ENCODE measurements around the gene NR6A1.
"Not testable (repeated sequence)": the region's sequence is repeated elsewhere in the genome, so short reads cannot be mapped to it uniquely, and the experiment has no call there.

Gene NR6A1

DNA sequence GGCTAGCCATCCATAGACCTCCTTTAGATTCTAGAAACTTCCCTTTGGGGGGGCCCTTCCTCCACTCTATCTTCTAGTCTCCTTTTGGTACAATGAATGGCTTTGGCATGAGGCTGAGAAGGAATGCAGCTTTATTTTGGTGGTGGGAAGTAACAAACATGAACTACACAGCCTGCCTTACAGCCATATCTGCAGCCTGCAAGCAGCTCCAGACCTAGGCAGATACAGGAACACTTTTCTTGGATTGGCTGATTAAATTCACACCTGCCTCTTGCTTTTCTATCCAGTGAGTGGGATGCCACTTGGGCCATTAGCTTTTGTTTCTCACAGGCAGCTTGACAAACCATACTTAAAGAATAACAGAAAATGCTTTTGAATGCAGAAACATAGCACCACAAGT, 28.2 kb downstream of the NR6A1 start:
- TF ChIP-seq CTCF (IDR thresholded peaks at IDR 0.05; ENCODE audit: control insufficient read depth, insufficient read depth, low read depth, low read length, missing control alignments) = no peak
- no peak overlapping the region for H3K4me3 ChIP-seq (ENCODE audit: control insufficient read depth, low read depth, low read length)
- no peak for DNase-seq (ENCODE audit: low read depth)

- TF ChIP-seq CTCF (IDR thresholded peaks at IDR 0.05; ENCODE audit: control insufficient read depth, insufficient read depth, low read depth, low read length, missing control alignments) = no peak
- H3K4me3 ChIP-seq (ENCODE audit: control insufficient read depth, low read depth, low read length) = no peak overlapping the region
- no peak for DNase-seq (ENCODE audit: low read depth)
Observed at GRCh38 chr9:124741662-124742061, 29.4 kb downstream of the NR6A1 start.

- no peak for DNase-seq (ENCODE audit: low read depth)
- no peak overlapping the region for H3K4me3 ChIP-seq (ENCODE audit: control insufficient read depth, low read depth, low read length)
Observed at GRCh38 chr9:124741149-124741548, 30.0 kb downstream of the NR6A1 start.

GRCh38 chr9:124739360-124739759, 31.8 kb downstream of the NR6A1 start:
- TF ChIP-seq CTCF (IDR thresholded peaks at IDR 0.05; ENCODE audit: control insufficient read depth, insufficient read depth, low read depth, low read length, missing control alignments) = no peak
- DNase-seq (ENCODE audit: low read depth) = no peak
- no peak overlapping the region for H3K4me3 ChIP-seq (ENCODE audit: control insufficient read depth, low read depth, low read length)

More at GRCh38 chr9:124741149-124741548, 30.0 kb downstream of the NR6A1 start:
- no peak for TF ChIP-seq CTCF (IDR thresholded peaks at IDR 0.05; ENCODE audit: control insufficient read depth, insufficient read depth, low read depth, low read length, missing control alignments)

DNA sequence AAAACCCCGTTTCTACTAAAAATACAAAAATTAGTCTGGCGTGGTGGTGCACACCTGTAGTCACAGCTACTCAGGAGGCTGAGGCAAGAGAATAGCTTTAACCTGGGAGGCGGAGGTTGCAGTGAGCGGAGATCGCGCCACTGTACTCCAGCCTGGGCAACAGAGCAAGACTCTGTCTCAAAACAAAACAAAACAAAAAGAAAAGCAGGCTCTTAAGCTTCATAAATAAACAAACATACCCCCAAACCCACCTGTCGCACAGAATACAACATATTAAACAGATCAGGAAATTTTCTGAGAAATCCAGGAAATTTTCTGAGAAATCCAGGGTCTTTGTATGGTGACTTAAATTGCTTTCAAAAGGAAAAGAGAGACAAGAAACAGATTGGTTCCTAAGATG, 33.0 kb downstream of the NR6A1 start:
- DNase-seq (ENCODE audit: low read depth); H3K4me3 ChIP-seq (ENCODE audit: control insufficient read depth, low read depth, low read length): not testable (repeated sequence)

GRCh38 chr9:124735121-124735520, 36.0 kb downstream of the NR6A1 start:
- no peak for DNase-seq (ENCODE audit: low read depth)
- no peak overlapping the region for H3K4me3 ChIP-seq (ENCODE audit: control insufficient read depth, low read depth, low read length)
- TF ChIP-seq CTCF (IDR thresholded peaks at IDR 0.05; ENCODE audit: control insufficient read depth, insufficient read depth, low read depth, low read length, missing control alignments) = no peak

DNA sequence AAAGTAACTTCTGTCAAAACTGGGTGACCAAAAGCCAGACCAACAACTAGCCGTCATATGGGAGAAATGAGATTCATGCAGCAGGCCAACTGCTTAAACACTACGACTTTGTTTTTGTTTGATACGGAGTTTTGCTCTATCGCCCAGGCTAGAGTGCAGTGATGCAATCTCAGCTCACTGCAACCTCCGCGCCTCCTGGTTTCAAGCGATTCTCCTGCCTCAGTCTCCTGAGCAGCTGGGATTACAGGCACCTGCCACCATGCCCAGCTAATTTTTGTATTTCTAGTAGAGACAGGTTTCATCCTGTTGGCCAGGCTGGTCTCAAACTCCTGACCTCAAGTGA, 36.4 kb downstream of the NR6A1 start:
- DNase-seq (ENCODE audit: low read depth); H3K4me3 ChIP-seq (ENCODE audit: control insufficient read depth, low read depth, low read length): not testable (repeated sequence)

DNA sequence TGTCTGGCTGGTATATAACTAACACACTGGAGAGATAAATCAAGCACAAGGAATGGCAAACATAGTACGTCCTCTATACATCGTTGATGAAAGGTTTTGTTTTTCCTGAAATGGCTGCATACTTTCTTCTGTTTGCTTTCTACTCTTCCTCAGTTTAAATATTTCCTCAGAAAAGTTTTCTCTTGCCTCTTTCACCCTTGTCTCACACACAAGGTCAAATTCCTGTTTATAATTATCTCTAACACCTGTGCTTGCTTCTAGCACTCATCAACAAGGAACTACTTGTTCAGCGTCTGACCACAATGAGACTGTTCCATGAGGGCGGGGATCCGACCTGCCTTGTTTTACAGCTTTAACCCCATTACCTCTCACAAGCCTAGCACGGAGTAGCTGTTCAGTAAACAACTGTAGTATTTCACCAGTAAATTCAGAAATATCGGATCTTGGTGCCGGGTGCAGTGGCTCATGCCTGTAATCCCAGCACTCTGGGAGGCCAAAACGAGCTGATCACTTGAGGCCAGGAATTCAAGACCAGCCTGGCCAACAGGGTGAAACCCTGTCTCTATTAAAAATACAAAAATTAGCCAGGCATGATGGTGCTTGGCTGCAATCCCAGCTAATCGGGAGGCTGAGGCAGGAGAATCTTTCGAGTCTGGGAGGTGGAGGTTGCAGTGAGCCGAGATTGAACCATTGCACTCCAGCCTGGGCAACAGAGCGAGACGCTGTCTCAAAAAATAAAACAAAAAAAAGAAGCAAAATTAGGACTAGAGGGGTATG, 37.0 kb downstream of the NR6A1 start:
- no peak overlapping the region for H3K4me3 ChIP-seq (ENCODE audit: control insufficient read depth, low read depth, low read length)
- no peak for DNase-seq (ENCODE audit: low read depth)
- no peak for TF ChIP-seq CTCF (IDR thresholded peaks at IDR 0.05; ENCODE audit: control insufficient read depth, insufficient read depth, low read depth, low read length, missing control alignments)
